HG03103 (cell line): Measurements from ENCODE around the gene STOM.
"Not testable (repeated sequence)": the region's sequence is repeated elsewhere in the genome, so short reads cannot be mapped to it uniquely, and the experiment has no call there.

ENCODE experiments used
- ATAC-seq: cut with Tn5 transposase; IDR thresholded peaks from one replicate; pipeline ENCODE4 v1.9.1; 2021; ENCODE audit warnings: low read depth; ENCODE audit not compliant: unreplicated experiment

Gene STOM, protein sequence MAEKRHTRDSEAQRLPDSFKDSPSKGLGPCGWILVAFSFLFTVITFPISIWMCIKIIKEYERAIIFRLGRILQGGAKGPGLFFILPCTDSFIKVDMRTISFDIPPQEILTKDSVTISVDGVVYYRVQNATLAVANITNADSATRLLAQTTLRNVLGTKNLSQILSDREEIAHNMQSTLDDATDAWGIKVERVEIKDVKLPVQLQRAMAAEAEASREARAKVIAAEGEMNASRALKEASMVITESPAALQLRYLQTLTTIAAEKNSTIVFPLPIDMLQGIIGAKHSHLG

GRCh38 chr9:121369595-121370265 is at the start of gene STOM:
TSS of gene STOM (minus strand) at chr9:121370250. CDS start at chr9:121370187, 63 bp downstream.
- ATAC-seq = peak; percentile 41

GRCh38 chr9:121411993-121412392 is 41.9 kb upstream of the STOM start:
- ATAC-seq = no peak

- no peak for ATAC-seq
Measured at GRCh38 chr9:121405899-121406298, 35.8 kb upstream of the STOM start.

DNA sequence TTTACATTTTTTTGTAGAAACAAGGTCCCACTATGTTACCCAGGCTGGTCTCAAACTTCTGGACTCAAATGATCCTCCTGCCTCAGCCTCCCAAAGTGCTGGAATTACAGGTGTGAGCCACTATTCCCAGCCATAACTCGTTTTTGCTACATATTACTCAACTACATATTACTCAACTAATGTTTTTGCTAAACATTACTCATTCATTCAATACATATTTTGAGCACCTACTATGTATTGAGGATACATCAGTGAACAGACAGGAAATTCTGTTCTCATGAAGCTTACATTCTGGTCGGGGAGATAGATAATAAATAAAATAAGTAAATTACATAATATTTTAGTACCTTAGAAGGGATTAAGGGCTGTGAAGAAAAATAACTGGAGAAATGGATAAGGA is 34.9 kb upstream of the STOM start:
- ATAC-seq = no peak

GRCh38 chr9:121399883-121400607 is 30.0 kb upstream of the STOM start:
- ATAC-seq = no peak

DNA sequence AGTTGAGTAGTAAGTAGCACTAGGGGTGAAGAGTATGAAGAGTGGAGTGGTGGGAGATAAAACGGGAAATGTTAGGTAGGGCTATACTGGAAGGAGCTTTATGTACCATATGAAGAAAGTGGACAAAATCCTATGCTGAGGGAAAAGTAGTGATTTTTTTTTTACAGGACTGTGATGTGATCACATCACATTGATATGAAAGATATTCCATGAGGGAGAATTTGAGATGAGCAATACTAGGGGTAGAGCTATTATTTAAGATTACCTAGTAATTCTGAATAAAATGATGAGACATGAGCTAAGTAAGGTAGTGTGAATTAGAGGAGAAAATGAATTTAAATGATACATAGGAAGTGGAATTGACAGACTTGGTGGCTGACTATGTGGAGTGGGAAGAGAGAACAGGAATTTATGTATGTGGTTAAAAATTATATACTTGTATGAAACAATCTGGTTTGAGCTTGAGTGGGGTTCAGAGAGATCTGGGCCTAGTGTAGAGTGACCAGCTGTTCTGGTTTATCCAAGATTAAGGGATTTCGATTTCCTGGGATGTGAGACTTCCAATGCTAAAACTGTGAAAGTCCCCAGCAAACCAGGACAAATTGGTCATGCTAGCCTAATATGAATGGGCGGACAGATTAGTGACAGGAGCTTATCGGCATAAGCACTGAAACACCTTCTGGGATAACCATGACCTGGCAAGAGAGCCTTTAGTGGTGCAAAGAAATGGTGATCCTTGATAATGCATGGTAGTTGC is 29.3 kb upstream of the STOM start:
- ATAC-seq = no peak

DNA sequence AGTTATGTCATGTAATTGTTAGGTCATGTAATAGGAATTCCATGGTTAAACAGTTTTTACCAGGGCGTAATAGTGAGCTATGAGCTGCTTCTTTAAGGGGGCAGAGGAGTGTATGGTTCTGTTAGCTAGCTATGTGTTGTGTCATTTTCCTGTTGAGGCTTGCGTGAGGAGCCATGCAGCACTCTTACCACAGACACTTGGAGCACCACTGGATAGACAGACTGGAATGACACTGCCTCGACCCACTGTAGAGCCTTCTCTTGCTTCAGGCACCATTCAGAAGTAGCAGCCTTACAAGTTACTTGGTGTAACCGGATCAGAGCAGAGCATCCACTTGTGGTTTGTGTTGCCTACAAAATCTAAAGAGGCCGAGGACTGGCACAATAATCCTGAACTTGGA is 28.3 kb upstream of the STOM start:
- ATAC-seq = no peak

DNA sequence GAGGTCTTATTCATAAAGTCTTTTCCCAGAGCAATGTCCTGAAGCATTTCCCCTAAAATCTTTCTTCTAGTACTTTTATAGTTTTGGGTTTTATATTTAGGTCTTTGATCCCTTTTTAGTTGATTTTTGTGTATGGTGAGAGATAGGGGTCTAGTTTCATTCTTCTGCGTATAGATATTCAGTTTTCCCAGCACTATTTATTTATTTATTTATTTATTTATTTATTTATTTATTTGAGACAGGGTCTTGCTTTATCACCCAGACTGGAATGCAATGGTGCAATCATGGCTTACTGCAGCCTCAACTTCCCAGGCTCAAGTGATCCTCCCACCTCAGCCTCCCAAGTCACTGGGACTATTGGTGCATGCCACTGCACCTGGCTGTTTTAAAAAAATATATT is 27.2 kb upstream of the STOM start:
- not testable (repeated sequence) for ATAC-seq

DNA sequence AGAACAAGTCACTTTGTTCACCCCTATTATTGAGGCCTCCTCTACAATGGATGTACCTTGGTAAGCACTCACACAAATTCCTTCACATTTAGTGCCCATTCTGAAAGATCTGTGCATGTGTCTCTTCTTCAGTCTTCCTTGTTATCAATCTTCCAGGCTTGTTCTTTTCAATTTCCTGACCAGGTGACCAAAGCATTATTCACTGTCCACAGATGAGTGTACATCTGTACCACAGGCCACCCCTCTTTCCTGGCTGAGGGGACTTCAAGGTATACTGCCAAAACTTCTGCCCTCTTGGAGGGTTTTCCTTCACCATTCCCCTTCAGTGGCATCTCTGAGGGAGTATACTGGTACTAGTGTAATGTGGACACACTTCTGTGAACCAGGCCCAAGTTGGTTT is 25.5 kb upstream of the STOM start:
- no peak for ATAC-seq

DNA sequence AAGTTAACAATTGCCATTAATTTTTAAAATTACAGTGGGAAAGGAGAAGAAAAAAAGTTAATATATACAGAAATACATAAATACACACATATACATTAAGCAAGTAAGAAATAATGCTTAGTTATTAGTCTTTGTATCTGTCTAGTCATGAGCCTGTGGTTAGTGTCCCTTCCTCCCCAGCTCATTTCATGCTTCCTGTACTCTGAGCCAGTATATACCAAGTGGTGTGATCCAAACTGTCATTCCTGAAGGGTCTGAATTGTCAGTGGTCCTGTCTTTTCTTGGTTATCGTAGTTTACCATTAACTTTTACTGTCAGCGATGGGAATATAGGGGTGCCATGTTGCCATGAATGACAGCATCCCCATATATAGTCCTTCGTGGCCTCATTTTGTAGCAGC is 24.2 kb upstream of the STOM start:
- no peak for ATAC-seq

DNA sequence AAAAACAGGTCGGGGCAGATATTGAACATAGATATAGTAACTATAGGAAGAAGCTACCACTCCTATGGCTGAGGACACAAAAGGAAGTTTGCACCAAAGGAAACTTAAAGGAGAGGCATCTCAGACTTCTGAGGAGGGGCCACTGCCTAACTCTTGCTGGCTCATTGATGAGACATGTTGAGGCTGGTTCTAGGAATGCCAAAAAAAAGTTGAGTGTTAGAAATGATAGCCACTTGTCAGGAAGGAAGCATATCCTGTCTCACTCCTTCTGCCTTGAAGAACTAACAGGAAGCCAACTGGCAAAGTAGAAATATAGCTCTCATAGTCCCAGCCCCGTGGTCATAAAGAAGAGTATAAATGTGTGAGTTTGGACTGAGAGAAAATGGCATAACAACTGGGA is 23.3 kb upstream of the STOM start:
- no peak for ATAC-seq

DNA sequence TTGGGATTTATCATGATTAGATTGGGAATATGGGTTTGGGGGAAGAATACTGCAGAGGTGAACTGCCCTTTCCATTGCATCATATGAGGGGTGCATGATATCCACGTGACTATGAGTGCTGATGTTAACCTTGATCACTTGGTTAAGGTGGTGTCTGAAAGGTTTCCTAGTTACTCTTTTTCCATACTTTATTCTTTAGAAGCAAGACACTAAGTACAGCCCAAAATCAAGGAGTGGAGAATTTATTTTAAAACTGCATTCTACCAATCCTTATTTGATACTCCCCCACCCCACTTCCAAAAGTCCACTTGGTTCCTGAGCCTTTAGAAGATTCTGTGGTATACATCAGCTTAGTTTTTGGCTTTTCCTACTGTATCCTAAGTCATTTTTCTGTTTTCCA is 20.3 kb upstream of the STOM start:
- no peak for ATAC-seq

- ATAC-seq = no peak
Measured at GRCh38 chr9:121388140-121388905, 18.3 kb upstream of the STOM start.

GRCh38 chr9:121386442-121387175 is 16.6 kb upstream of the STOM start:
- no peak for ATAC-seq

GRCh38 chr9:121383715-121384114 is 13.7 kb upstream of the STOM start:
- no peak for ATAC-seq

- no peak for ATAC-seq
Measured at GRCh38 chr9:121380846-121381245, 10.8 kb upstream of the STOM start.

DNA sequence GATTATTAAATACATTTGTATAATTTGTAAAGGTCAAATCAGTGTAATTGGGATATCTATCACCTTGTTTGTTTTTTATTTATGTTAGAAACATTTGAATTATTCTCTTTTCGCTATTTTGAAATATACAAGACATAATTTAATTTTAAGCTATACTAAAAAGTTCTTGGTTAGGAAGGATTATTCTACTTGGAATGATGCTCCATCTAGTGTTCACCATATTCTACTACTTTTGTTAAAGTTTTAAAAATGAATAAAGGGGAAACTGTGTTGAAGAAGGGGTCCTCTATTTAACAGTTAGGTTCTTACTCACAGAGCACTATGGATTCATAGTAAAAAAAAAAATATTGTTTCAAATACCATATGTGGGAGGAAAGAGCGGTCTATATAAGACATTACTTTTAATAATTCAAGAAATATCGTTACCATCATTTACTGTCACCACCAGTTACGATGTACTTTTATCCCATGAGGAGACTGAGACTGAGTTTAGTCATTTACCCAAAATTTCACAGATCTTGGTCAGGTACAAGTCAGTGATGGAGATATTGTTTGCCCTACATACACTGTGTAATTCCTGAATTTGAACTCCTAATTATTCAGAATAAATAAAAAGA is 6.3 kb upstream of the STOM start:
- ATAC-seq = no peak

DNA sequence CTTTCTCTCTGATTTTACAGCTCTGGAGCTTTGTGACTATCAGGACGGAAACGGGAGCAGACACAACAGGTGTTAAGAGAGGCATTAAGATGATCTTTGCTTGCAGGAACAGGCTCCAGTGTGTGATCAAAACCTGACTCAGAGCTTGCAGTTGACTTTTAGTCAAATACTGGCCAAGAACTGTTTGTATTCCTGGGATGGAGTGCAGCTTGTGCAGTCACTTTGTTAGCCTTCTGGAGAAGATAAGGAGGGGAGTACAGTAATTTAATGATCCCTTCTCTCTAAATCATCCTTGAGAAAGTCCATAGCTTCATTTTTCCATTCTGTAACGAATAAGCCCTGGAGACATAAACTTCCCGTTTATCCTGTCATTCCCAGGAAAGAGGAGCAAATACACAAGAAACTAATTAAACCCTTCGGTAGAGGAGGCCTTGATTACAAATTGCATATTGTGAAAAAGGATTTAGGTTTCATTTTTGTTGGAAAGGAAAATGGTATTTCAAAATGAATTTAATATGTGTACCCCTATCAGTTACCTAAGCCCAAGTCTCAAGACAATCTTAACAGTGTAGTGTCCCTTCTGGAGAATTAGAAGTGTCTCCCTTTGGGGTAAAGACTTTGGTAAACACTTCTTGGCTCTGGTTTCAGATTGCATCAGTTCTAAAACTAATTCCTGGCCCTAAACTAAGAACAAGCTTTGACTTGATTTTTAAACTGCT is 3.1 kb upstream of the STOM start:
- no peak for ATAC-seq
